HCT116 (cell line): ENCODE results near the gene CORO2A.

Source experiments
- CBX3 ChIP-seq: IDR thresholded peaks from 2 replicates; pipeline ENCODE4 v1.6.1; 2012; ENCODE audit warnings: low read depth
- CTCF ChIP-seq, 3 experiments: fragments of 200-600 bp in 1 of 3; sonication (generic) in 1 of 3; IDR thresholded peaks in 2 of 3; conservative IDR thresholded peaks in 1 of 3; 2 replicates each; pipeline ENCODE4 v1.5.1; 2012 to 2017; ENCODE audit warnings: low read depth in 2 of 3, low read length in 2 of 3, antibody characterized with exemption in 1 of 3, borderline replicate concordance in 1 of 3, control low read depth in 1 of 3, mild to moderate bottlenecking in 1 of 3, mixed read lengths in 1 of 3, mixed run types in 1 of 3, moderate library complexity in 1 of 3; ENCODE audit not compliant: insufficient read depth in 1 of 3
- ELF1 ChIP-seq: IDR thresholded peaks from 2 replicates; pipeline ENCODE4 v1.6.1; 2012; ENCODE audit warnings: low read depth, borderline replicate concordance
- EZH2 ChIP-seq: fragments of 200-600 bp; sonication (generic); IDR thresholded peaks from 2 replicates; pipeline ENCODE4 v1.6.1; 2017; ENCODE audit warnings: antibody characterized with exemption, mixed run types
- JUND ChIP-seq: IDR thresholded peaks from 2 replicates; pipeline ENCODE4 v1.6.1; 2012
- POLR2AphosphoS5 ChIP-seq: IDR thresholded peaks from 2 replicates; pipeline ENCODE4 v1.6.1; 2011; ENCODE audit warnings: mild to moderate bottlenecking, low read depth, low read length, moderate library complexity
- RAD21 ChIP-seq: IDR thresholded peaks from 2 replicates; pipeline ENCODE4 v1.6.1; 2012; ENCODE audit warnings: low read depth, mild to moderate bottlenecking
- SP1 ChIP-seq: IDR thresholded peaks from 2 replicates; pipeline ENCODE4 v1.6.1; 2012; ENCODE audit warnings: low read depth
- TCF7L2 ChIP-seq: IDR thresholded peaks from 2 replicates; pipeline ENCODE4 v1.7.0; 2011; ENCODE audit warnings: borderline replicate concordance, inconsistent platforms; ENCODE audit not compliant: insufficient read depth, insufficient read length; ENCODE audit errors: extremely low read depth
- YY1 ChIP-seq: IDR thresholded peaks from 2 replicates; pipeline ENCODE4 v1.6.1; 2011; ENCODE audit warnings: low read length, low read depth, moderate library complexity, mild to moderate bottlenecking; ENCODE audit not compliant: insufficient replicate concordance; ENCODE audit errors: extremely low read depth
- ZFX ChIP-seq: fragments of 450-650 bp; IDR thresholded peaks from 2 replicates; pipeline ENCODE4 v1.6.1; 2017
- TF ChIP-seq, protein P1 (sequence below): IDR thresholded peaks from 2 replicates; pipeline ENCODE4 v1.6.1; 2012
- TF ChIP-seq, protein P2 (sequence below): IDR thresholded peaks from 2 replicates; pipeline ENCODE4 v1.6.1; 2012; ENCODE audit warnings: low read depth

GRCh38 chr9:98095401-98095800, 97.0 kb downstream of the CORO2A start:
- TF ChIP-seq CTCF (IDR thresholded peaks at IDR 0.05 in 2 of 3, conservative IDR thresholded peaks at IDR 0.05 in 1 of 3; ENCODE audit: borderline replicate concordance in 1 of 3, insufficient read depth in 1 of 3, low read depth in 2 of 3, low read length in 2 of 3), result no peak
- TF ChIP-seq SP1, result no peak
- TF ChIP-seq TCF7L2, result no peak
- TF ChIP-seq ZFX, result no peak
- TF ChIP-seq, protein P1, sequence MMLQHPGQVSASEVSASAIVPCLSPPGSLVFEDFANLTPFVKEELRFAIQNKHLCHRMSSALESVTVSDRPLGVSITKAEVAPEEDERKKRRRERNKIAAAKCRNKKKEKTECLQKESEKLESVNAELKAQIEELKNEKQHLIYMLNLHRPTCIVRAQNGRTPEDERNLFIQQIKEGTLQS, result no peak
- no peak for TF ChIP-seq ELF1
- no peak for TF ChIP-seq RAD21
- TF ChIP-seq, protein P2, sequence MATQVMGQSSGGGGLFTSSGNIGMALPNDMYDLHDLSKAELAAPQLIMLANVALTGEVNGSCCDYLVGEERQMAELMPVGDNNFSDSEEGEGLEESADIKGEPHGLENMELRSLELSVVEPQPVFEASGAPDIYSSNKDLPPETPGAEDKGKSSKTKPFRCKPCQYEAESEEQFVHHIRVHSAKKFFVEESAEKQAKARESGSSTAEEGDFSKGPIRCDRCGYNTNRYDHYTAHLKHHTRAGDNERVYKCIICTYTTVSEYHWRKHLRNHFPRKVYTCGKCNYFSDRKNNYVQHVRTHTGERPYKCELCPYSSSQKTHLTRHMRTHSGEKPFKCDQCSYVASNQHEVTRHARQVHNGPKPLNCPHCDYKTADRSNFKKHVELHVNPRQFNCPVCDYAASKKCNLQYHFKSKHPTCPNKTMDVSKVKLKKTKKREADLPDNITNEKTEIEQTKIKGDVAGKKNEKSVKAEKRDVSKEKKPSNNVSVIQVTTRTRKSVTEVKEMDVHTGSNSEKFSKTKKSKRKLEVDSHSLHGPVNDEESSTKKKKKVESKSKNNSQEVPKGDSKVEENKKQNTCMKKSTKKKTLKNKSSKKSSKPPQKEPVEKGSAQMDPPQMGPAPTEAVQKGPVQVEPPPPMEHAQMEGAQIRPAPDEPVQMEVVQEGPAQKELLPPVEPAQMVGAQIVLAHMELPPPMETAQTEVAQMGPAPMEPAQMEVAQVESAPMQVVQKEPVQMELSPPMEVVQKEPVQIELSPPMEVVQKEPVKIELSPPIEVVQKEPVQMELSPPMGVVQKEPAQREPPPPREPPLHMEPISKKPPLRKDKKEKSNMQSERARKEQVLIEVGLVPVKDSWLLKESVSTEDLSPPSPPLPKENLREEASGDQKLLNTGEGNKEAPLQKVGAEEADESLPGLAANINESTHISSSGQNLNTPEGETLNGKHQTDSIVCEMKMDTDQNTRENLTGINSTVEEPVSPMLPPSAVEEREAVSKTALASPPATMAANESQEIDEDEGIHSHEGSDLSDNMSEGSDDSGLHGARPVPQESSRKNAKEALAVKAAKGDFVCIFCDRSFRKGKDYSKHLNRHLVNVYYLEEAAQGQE, result no peak
- no peak for TF ChIP-seq JUND
- TF ChIP-seq YY1, result no peak
- TF ChIP-seq EZH2, result no peak
- TF ChIP-seq POLR2AphosphoS5, result no peak
- no peak for TF ChIP-seq CBX3
